Activated CD4-positive, alpha-beta T cell treated with anti-CD3 and anti-CD28 coated beads for 1 hour (primary cell): ENCODE results near the gene TESK2.
"Not testable (repeated sequence)": the region's sequence is repeated elsewhere in the genome, so short reads cannot be mapped to it uniquely, and the experiment has no call there.

Experiments
- DNase-seq: peaks from one replicate; pipeline ENCODE4 v3.0.0-alpha.2; 2020

Gene TESK2, protein sequence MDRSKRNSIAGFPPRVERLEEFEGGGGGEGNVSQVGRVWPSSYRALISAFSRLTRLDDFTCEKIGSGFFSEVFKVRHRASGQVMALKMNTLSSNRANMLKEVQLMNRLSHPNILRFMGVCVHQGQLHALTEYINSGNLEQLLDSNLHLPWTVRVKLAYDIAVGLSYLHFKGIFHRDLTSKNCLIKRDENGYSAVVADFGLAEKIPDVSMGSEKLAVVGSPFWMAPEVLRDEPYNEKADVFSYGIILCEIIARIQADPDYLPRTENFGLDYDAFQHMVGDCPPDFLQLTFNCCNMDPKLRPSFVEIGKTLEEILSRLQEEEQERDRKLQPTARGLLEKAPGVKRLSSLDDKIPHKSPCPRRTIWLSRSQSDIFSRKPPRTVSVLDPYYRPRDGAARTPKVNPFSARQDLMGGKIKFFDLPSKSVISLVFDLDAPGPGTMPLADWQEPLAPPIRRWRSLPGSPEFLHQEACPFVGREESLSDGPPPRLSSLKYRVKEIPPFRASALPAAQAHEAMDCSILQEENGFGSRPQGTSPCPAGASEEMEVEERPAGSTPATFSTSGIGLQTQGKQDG

DNA sequence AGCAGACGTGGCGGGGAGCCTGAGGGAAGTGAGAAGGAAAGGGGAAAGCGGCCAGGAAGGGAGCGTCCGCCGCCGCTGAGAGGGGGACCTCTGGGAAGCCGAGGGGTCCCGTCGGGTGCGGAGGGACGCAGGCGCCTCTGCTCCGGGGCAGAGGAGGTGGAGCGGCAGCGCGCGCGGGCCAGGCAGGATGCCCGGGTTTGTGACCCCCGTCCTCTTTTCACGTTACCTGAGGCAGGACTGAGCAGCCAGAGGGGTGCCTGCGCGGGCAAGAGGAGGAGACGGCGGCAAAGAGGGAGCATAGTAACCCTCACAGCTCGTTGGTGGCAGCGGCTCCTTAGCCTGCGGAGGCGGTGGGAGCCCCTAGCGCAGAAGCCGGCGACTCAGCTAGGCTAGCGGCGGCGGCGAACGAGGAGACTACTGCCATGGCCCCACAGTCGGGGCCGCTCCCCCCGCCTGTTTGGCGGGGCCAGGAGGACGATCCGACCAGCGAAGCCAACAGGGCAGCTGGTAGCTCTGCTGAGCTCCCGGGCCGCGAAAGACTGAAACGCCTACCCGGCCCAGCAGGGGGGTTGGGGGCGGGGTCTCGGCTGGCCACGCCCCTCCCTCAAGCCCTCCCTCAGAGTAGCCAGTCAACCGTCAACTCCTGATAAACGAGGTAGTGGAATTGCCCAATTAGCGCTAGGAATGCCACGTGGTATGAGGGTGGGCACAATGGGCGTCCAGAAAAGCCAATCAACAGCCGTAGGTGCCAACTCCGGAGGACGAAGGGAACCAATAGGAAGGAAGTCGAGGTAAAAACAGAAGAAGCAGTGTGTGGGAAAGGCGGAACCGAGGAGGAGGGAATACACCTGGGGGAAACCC, at the start of gene TESK2:
TESK2 (minus strand) TSS at position 538 of the 861 bp plus-strand sequence. CDS start 33,378 bp downstream, outside the sequence.
- DNase-seq = peak; percentile 92

DNA sequence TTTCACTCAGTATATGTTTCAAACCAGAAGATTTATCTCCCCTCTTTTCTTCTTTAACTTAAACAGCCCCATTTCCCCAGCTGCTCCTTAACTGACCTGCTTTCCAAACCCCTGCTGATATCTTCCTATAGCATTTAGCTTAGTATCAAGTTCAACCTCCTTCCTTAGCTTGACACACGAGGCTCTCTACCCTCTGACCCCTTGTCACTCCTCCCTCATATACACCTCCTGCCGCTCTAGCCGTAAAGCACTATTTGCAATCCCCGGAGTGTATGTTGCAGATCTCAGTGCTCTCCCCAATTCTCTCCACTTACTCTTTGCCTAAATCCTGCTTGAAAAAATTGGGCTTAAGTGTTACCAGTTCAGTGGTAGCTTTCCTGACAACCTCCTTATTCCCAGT, 45.9 kb upstream of the TESK2 start:
- no peak for DNase-seq

DNA sequence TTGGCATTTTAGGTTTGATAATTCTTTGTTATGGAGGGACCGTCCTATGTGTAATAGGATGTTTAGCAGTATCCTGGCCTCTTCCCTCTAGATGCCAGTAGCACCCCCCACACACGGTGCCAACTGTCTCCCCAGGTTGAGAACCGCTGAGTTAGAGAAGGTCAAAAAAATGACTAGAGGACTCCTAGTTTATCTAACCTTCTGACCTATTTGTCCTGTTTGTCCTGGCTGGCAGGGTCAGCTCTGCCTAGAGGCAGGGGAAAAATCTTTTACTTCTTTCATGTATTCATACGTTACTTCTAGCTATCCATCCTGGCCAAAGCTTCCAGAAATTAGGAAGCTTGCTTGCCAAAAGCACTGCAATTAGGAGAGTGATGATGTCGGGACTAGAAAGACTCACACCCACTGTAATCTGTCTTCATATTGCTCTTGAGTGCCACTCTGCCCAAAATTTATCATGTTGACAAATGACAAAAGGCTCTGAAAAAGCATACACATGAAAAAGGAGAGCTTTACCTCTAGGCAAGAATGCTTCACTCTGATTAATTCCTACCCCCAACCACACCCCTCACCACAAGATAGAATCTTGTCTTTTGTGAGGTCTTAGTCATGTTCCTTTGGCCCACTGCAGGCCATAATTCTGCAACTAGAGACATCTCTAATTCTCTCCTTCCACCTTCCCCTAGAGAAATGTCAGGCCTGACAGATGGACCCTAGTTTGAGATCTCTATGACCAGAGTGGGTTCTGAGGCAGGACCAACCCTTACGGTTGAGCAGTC, 45.2 kb upstream of the TESK2 start:
- no peak for DNase-seq

DNA sequence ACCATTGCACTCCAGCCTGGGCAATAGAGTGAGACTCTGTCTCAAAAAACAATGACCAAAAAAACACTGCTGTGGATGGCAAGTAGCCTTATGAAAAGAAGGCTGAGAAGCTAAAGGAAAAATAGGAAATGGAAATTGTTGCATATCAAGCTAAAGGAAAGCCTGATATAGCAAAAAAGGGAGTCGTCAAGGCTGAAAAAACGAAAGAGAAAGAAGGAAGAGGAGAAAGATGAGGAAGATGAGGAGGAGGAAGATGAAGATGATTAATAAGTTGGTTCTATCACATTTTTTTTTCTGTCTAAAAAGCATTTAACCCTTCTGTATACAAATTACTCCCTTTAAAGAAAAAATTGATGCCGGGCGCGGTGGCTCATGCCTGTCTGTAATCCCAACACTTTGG, 40.9 kb upstream of the TESK2 start:
- no peak for DNase-seq

DNA sequence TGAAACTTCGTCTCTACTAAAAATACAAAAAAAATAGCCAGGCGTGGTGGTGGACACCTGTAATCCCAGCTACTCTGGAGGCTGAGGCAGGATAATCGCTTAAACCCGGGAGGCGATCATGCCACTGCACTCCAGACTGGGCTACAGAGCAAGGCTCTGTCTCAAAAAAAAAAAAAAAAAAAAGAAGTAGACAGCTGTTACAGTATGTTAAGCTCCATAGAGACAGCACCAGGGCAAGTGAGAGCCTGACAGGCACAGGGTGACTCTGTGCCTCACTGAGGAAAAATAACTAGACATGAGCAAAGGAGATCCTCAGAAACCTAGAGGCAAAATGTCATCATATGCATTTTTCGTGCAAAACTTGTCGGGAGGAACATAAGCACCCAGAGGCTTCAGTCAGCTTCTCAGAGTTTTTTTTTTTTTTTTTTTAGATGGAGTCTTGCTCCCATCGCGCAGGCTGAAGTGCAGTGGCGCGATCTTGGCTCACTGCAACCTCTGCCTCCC, 39.7 kb upstream of the TESK2 start:
- no peak for DNase-seq

DNA sequence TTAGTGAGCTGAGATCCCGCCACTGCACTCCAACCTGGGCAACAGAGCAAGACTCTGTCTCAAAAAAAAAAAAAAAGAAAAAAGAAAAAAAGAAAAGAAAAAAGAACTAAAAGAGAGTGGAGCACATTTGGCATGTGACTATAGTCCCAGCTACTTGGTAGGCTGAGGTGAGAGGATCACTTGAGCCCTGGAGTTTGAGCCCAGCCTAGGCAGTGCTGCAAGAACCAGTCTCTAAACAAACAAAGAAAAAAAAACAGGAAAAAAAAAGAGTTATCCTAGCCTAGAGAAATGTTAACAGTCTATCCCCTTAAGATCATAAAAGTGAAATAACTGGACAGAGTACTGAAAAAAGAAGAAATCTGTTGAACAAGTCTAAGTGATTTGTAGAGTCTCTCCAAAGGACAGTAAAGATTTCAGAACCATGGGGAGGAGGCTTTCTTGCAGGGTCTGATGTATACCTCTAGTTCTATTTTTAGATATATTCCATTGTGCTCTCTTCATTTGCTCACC, 35.2 kb upstream of the TESK2 start:
- DNase-seq = no peak

DNA sequence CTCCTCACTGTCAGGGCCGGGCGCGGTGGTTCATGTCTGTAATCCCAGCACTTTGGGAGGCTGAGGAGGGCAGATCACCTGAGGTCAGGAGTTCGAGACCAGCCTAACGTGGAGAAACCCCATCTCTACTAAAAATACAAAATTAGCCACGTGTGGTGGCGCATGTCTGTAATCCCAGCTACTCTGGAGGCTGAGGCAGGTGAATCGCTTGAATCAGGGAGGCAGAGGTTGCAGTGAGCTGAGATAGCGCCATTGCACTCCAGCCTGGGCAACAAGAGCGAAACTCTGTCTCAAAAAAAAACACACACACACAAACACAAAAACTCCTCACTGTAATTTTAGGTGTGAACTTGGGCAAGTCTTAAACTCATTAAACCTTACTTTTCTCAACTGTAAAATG, 33.0 kb upstream of the TESK2 start:
- not testable (repeated sequence) for DNase-seq

DNA sequence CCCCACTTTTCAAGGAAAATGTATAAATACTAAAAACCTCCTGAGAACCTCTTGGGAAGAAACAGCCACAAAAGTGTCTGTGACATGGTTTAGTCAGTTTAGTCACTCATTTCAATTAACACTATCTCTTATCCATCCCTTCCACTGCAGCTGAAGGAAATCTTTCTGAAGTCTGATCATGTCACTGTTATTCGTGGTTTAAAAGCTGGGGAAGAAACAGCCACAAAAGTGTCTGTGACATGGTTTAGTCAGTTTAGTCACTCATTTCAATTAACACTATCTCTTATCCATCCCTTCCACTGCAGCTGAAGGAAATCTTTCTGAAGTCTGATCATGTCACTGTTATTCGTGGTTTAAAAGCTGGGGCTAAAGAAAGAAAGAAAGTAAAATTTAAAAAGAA, 32.6 kb upstream of the TESK2 start:
- not testable (repeated sequence) for DNase-seq

DNA sequence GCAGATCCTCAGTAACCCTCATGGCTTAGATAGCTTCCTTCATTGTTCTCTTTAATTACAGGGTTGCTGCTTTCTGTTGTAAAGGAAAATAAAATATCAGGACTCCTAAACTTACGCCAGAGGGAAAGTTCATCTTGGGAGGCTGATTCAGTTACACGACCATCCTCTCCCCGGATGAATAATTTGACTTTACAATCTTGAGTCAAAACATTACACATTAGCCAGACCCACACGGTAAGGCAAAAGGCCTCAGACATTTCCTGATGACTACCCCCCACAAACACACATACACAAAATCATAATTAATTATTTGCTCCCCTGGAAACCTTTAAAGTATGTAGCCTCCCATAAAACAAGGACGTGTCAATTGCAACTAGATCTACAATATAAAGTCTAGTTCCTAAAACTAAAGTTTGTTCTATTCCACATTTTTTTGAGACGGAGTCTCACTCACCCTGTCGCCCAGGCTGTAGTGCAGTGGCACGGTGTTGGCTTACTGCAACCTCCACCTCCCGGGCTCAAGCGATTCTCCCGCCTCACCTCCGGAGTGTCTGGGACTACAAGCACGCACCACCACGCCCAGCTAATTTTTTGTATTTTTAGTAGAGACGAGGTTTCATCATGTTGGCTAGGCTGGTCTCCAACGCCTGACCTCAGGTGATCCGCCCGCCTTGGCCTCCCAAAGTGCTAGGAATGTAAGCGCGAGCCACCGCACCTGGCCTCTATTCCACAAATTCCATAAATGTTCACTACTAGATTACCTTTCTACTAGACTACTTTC, 31.6 kb upstream of the TESK2 start:
- no peak for DNase-seq

DNA sequence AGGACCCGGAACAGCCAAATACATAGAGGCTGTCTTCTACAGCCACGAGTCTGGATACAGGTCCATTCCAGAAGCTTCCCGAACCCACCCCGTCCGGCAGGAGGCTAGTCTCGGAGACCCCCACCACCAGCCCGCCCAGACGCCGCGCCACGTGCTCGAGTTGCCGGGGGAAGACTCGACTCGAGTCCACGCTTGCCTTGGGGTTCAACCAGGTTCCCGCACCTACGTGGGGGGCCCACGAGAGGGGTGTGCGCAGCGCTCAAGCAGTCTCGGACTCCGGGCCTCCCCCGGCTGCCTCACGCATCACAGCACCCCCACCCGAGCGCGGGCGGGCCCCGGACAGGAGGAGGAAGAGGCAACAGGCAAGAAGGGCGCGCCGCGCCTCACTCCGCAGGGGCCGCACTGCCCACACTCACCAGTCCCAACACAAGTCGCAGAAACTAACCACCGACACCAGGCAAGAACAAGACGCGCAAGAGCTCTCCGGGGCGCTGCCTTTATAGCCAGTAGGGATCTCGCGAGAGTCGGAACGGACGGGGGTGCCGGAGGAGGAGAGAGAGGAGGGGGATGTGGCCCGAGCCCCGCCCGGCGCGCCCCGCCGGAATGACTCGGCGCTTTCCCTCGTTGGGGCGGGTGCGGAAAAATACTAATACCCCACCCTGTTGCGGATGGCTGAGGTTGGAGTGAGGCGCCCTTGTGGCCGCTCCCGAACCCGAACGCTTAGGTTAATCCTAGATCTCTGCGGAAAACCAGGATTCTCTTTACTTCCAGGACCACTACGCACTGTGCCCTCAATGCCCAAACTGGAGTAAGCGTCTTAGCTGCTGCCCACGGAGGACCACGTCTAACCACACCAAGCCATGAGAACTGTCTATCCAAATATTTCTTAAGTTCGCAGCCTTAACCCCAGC, 30.7 kb upstream of the TESK2 start, which contains the start of gene PRDX1:
PRDX1 (minus strand) TSS at position 472 of the 911 bp plus-strand sequence. CDS start 2,841 bp downstream, outside the sequence.
- DNase-seq = peak; percentile 95

DNA sequence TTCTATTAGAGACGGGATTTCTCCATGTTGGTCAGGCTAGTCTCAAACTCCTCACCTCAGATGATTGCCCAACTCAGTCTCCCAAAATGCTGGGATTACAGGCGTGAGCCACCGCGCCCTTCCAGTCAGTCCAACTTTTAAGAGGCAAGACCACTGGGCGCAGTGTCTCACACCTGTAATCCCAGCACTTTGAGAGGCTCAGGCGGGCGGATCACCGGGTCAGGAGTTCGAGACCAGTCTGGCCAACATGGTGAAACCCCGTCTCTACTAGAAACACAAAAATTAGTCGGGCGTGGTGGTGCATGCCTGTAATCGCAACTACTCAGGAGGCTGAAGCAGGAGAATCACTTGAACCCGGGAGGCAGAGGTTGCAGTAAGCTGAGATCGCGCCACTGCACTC, 28.8 kb upstream of the TESK2 start:
- DNase-seq = not testable (repeated sequence)

DNA sequence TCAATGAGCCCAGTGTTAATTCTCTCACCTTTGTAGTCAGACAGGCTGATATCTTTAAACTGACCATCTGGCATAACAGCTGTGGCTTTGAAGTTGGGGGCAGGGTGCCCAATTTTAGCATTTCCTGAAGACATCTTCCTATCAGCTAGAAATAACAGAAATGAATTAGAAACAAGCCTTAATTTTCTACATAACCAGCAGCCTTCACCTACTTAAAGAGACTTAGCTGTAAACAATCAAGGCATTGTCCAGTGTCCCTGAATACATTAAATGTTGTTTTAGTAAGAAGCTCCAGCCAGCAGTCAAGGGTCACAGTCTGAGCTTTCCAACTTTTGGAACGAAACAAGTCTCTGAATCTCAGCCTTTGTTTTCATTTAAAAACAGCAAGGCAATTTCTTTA, 27.9 kb upstream of the TESK2 start:
- DNase-seq = no peak

DNA sequence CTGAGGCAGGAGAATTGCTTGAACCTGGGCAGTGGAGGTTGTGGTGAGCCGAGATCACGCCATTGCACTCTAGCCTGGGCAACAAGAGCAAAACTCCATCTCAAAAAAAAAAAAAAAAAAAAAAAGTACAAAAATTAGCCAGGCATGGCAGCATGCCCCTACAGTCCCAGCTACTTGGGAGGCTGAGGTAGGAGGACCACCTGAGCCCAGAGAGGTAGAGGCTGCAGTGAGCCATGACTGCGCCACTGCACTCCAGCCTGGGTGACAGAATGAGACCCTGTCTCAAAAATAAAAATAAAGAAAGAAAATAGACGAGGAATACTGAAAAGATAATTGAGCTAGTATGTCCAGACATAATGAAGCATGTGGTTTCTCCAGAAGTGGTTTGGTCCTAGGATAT, 27.4 kb upstream of the TESK2 start:
- not testable (repeated sequence) for DNase-seq

DNA sequence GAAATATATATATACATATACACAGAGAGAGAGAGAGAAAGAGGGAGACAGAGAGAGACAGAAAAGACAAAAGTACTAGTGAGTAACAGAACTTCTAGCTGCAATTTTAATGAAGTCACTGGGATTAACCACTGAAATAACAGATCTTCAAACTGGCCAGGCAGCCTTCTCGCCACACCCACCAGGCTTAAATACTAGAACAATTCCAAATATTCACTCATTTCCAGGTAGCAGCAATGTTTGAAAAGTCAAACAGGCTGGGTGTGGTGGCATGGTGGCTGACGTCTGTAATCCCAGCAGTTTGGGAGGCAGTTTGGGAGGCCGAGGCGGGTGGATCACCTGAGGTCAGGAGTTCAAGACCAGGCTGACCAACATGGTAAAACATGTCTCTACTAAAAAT, 25.5 kb upstream of the TESK2 start:
- DNase-seq = no peak

DNA sequence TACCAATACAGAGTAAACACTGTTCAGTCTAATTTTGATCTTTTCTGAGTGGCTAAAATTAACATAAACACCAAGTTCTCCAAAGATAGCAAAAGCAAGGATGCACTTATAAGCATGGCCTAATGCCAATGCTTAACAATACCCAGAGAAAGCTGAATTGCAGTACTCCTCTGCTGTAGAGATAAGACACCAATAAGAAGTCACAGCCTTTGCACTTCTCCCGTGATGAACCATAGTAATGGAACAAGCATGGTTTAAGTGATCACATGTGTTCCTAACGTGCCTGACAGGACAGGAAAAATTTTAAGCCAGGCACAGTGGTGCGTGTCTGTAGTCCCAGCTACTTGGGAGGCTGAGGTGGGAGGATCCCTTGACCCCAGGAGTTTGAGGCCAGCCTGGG, 25.1 kb upstream of the TESK2 start:
- DNase-seq = no peak

DNA sequence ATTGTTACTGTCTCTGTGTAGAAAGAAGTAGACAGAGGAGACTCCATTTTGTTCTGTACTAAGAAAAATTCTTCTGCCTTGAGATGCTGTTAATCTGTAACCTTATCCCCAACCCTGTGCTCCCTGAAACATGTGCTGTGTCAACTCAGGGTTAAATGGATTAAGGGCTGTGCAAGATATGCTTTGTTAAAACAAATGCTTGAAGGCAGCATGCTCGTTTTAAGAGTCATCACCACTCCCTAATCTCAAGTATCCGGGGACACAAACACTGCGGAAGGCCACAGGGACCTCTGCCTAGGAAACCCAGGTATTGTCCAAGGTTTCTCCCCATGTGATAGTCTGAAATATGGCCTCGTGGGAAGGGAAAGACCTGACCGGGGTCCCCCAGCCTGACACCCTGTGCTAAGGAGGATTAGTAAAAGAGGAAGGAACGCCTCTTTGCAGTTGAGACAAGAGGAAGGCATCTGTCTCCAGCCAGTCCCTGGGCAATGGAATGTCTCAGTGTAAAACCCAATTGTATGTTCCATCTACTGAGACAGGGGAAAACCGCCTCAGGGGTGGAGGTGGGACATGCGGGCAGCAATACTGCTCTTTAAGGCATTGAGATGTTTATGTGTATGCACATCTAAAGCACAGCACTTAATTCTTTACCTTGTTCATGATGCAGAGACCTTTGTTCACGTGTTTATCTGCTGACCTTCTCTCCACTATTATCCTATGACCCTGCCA, 22.7 kb upstream of the TESK2 start:
- not testable (repeated sequence) for DNase-seq

DNA sequence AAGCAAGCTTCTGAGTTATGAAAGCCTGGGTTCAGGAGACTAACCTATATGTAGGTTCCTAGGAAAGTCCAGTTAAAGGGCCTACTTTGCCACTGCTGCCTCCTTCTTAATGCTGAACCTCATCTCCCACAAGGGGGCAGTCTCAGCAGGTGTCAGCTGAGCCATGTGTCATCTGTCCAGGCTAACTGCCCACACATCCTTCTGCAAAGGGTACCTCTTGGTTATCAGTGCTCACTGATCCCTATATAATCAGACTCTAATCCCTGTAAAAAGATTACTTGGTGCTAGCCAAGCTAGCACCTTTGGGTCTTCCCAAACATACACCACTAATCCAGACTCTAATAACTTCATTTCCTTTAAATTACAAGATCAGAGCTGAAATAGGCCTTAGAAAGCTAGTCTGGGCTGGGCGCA, 21.7 kb upstream of the TESK2 start:
- DNase-seq = peak; percentile 25

DNA sequence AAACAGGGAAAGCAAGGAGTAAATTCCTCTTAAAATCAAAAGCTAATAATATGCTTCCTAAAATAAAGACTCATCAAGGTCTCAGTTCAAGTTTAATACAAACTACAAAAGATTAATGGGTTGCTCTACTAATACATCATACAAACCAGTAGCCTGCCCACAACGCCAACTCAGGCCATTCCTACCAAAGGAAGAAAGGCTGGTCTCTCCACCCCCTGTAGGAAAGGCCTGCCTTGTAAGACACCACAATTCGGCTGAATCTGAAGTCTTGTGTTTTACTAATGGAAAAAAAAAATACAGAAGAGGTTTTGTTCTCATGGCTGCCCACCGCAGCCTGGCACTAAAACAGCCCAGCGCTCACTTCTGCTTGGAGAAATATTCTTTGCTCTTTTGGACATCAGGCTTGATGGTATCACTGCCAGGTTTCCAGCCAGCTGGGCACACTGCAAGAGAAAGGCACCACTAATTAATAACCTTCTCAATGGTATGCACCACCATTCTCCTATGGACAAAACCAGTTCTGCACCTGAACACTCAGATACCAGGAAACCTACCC, 20.1 kb upstream of the TESK2 start:
- no peak for DNase-seq
